AG20443 (cell line): ENCODE data around the gene GSTCD.

ENCODE experiments used
- DNase-seq: peaks from one replicate; pipeline ENCODE4 v3.0.0; 2012; ENCODE audit warnings: low spot score, mixed read lengths

GSTCD gene

DNA sequence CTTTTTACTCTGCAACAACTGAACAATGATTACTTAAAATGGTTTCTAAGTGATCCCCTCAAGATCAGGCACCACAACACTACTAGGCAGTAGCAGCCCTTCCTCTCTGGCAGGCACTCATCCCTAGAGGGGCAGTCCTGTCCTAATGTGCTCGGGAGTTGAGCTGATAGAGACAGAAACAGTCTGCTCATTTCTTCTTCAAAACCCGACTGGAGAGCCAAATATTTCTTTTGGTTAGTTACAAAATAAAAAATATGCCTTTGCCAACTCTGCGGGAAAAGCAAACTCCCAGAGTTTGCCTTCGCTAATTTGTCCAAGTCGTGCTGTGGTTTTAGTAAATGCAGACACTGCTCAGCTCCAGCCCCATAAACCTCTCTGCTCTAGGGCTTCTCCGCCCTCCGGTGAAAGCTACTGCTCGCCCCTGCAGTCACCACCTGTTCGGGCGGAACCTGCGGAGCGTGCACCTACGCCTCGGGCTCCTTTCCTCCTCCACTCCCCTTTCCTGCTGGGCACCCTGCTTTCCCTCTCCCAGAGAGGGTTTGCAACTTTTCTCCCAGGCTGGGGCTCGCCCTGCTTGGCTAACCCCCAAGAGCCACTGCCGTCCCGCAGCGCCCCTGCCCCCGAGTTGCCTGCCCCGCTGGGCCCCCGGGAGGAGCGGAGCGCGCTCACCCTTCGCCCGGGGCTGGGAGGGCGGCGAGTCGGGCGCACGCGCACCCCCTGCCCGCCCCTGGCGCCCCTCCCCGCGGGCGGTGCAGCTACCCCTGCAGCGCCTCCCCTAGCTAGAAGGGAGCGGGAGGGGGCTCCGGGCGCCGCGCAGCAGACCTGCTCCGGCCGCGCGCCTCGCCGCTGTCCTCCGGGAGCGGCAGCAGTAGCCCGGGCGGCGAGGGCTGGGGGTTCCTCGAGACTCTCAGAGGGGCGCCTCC, 186.3 kb downstream of the GSTCD start, which contains the start of gene NPNT:
Gene NPNT (plus strand): TSS at position 812 of the 923 bp plus-strand sequence. CDS start 182 bp downstream, outside the sequence.
- DNase-seq = peak; percentile 47

DNA sequence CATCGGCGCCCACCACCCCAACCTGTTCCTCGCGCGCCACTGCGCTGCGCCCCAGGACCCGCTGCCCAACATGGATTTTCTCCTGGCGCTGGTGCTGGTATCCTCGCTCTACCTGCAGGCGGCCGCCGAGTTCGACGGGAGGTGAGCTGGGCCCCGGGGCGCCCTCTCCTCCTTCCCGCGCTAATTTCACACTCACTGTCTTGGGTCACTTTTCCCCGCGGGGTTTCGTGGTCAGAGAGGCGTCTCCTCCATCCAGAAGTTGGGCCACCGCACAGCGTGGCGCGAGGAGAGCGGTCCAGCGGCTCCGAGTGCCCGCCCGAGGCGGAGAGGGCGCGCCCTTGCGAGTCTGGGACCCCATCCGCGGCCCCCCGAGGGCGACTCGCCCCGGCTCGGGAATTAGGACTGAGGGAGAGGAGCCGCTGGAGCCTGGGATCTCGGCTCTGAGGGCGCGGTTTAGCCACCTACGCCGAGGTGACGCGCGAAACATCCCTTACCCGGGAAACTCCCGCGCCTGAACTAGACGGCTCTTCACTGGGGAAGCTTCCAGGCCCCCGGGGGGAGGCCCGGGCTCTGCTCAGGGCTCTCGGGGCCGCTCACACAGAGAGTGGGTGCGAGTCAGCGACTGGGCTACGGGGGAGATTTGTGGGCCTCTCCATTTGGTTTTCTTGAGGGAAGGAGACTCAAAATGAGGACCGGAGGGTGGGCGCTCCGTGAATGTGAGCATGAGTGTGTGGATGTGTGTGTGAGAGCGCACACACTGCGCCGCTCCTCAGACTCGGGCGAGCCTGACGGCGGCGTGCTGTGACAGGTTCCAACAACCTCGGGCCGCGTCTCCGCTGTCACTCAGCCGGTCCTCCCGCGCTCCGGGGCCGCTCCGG, 187.2 kb downstream of the GSTCD start:
- DNase-seq = peak; percentile 33

DNA sequence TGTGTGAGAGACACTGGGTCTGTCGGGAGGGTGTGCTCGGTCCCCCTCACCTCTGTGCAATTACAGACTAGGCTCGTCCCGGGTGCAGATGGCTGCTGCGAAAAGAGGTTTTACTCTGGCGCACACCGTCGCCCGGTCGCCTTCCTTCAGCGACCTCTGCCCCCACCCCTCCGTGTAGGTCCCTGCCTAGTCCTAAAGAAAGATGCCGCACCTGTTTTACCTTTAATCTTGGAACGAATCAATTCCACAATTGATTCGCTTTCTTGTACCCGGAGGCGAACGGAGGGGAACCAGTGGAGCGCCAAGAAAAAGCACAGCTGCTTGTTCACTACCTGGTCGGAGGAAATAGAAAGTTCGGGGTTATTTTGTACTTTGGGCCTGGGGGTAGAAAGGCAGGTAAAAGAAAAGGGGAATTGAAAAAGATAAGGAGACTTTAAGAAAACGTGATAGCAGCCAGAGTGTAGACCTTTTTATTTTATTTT, 187.9 kb downstream of the GSTCD start:
- DNase-seq = no peak
